HepG2 (cell line): ENCODE data around the gene ASTN2.

Experiments used
- EP300 ChIP-seq, 3 experiments: sonication (generic) in 1 of 3; formaldehyde crosslinking in 1 of 3; IDR thresholded peaks; 2 replicates each; pipeline versions ENCODE4 v1.5.1 to v1.6.1; 2011 to 2020; ENCODE audit warnings: low read depth in 2 of 3, low read length in 2 of 3, borderline replicate concordance in 1 of 3, improper control_type of control experiment in 1 of 3, mild to moderate bottlenecking in 1 of 3, missing genetic modification reagents in 1 of 3, moderate library complexity in 1 of 3
- SP140L ChIP-seq: sonication (generic); formaldehyde crosslinking; IDR thresholded peaks from 2 replicates; pipeline ENCODE4 v1.4.0; 2020; ENCODE audit warnings: missing genetic modification reagents, borderline replicate concordance

GRCh38 chr9:117377046-117377445, 37.8 kb downstream of the ASTN2 start:
- TF ChIP-seq EP300 (IDR thresholded peaks at IDR 0.05; ENCODE audit: low read depth in 2 of 2, low read length in 2 of 2) (no peak), EP300 (CRISPR knock-in tag; IDR thresholded peaks at IDR 0.05; ENCODE audit: borderline replicate concordance) (no peak), SP140L (CRISPR knock-in tag) (no peak)
